Mesenchymal stem cell (in vitro differentiated cells and primary cell): ENCODE measurements around the gene IRAK1.

Experiments used
- DNase-seq: peaks from one replicate; pipeline ENCODE4 v3.0.0-alpha.2; 2013
- H2AFZ ChIP-seq: one replicate; pipeline ENCODE4 v1.6.1; 2013; ENCODE audit warnings: low read depth, mild to moderate bottlenecking, control low read depth, inconsistent platforms, low read length, moderate library complexity
- H2AK5ac ChIP-seq: 2 replicates; pipeline ENCODE4 v1.6.1; 2013; ENCODE audit warnings: low read length, moderate library complexity, mild to moderate bottlenecking, inconsistent platforms; ENCODE audit not compliant: severe bottlenecking
- H2BK120ac ChIP-seq: one replicate; pipeline ENCODE4 v1.6.1; 2013; ENCODE audit warnings: low read depth, mild to moderate bottlenecking, inconsistent platforms, low read length, moderate library complexity
- H2BK12ac ChIP-seq, 2 experiments: one replicate each; pipeline ENCODE4 v1.6.1; 2013; ENCODE audit warnings: inconsistent platforms in 2 of 2, low read length in 2 of 2, mild to moderate bottlenecking in 2 of 2, moderate library complexity in 2 of 2, control low read depth in 1 of 2
- H2BK15ac ChIP-seq: one replicate; pipeline ENCODE4 v1.6.1; 2013; ENCODE audit warnings: mild to moderate bottlenecking, low read depth, inconsistent platforms; ENCODE audit not compliant: poor library complexity, severe bottlenecking
- H2BK5ac ChIP-seq: 2 replicates; pipeline ENCODE4 v1.6.1; 2013; ENCODE audit warnings: low read depth, mild to moderate bottlenecking, low read length, control low read depth, inconsistent platforms; ENCODE audit not compliant: poor library complexity, severe bottlenecking
- H3K14ac ChIP-seq, 2 experiments: one replicate each; pipeline ENCODE4 v1.6.1; 2013; ENCODE audit warnings: inconsistent platforms in 2 of 2, low read length in 2 of 2, control low read depth in 1 of 2, mild to moderate bottlenecking in 1 of 2, moderate library complexity in 1 of 2
- H3K18ac ChIP-seq, 2 experiments: one replicate each; pipeline ENCODE4 v1.6.1; 2013; ENCODE audit warnings: inconsistent platforms in 2 of 2, low read length in 2 of 2, control low read depth in 1 of 2, low read depth in 1 of 2, mild to moderate bottlenecking in 1 of 2
- H3K23ac ChIP-seq, 2 experiments: one replicate each; pipeline ENCODE4 v1.6.1; 2013; ENCODE audit warnings: inconsistent platforms in 2 of 2, low read length in 2 of 2, mild to moderate bottlenecking in 2 of 2, moderate library complexity in 2 of 2, control low read depth in 1 of 2
- H3K27ac ChIP-seq: 2 replicates; pipeline ENCODE4 v1.5.1; 2013; ENCODE audit warnings: mild to moderate bottlenecking, moderate library complexity, low read length, control low read depth, inconsistent platforms; ENCODE audit not compliant: poor library complexity, severe bottlenecking
- H3K27me3 ChIP-seq, 2 experiments: 2 replicates each; pipeline versions ENCODE4 v1.6.1 to v1.7.0; 2013; ENCODE audit warnings: low read length in 2 of 2, mild to moderate bottlenecking in 2 of 2, moderate library complexity in 2 of 2, control low read depth in 1 of 2, inconsistent platforms in 1 of 2; ENCODE audit not compliant: control insufficient read depth in 1 of 2, insufficient read depth in 1 of 2
- H3K36me3 ChIP-seq, 2 experiments: 2 replicates each; pipeline versions ENCODE4 v1.6.1 to v1.7.0; 2013; ENCODE audit warnings: low read length in 2 of 2, control low read depth in 1 of 2, inconsistent platforms in 1 of 2, low read depth in 1 of 2, mild to moderate bottlenecking in 1 of 2; ENCODE audit not compliant: insufficient read depth in 2 of 2, control insufficient read depth in 1 of 2
- H3K4ac ChIP-seq, 2 experiments: one replicate each; pipeline ENCODE4 v1.6.1; 2013; ENCODE audit warnings: inconsistent platforms in 2 of 2, low read length in 2 of 2, mild to moderate bottlenecking in 2 of 2, moderate library complexity in 2 of 2, control low read depth in 1 of 2, low read depth in 1 of 2
- H3K4me1 ChIP-seq: 2 replicates; pipeline ENCODE4 v1.6.1; 2013; ENCODE audit warnings: low read depth, low read length, control low read depth; ENCODE audit not compliant: control insufficient read depth, insufficient read depth
- H3K4me2 ChIP-seq: 2 replicates; pipeline ENCODE4 v1.6.1; 2013; ENCODE audit warnings: low read length, mild to moderate bottlenecking, inconsistent platforms; ENCODE audit not compliant: poor library complexity, severe bottlenecking
- H3K4me3 ChIP-seq, 2 experiments: 2 replicates each; pipeline versions ENCODE4 v1.5.1 to v1.7.0; 2013; ENCODE audit warnings: low read length in 2 of 2, mild to moderate bottlenecking in 2 of 2, control low read depth in 1 of 2, low read depth in 1 of 2; ENCODE audit not compliant: insufficient read depth in 1 of 2
- H3K79me1 ChIP-seq: replicated peaks from 2 replicates; pipeline ENCODE4 v1.6.1; 2013; ENCODE audit warnings: mild to moderate bottlenecking, control low read depth, low read length, inconsistent platforms; ENCODE audit not compliant: poor library complexity, severe bottlenecking
- H3K9ac ChIP-seq: 2 replicates; pipeline ENCODE4 v1.7.0; 2013; ENCODE audit warnings: mild to moderate bottlenecking, low read length, moderate library complexity
- H3K9me3 ChIP-seq: 2 replicates; pipeline ENCODE4 v1.7.0; 2013; ENCODE audit warnings: mild to moderate bottlenecking, low read length; ENCODE audit not compliant: control insufficient read depth
- H4K8ac ChIP-seq: one replicate; pipeline ENCODE4 v1.6.1; 2013; ENCODE audit warnings: inconsistent platforms, mild to moderate bottlenecking, low read length, moderate library complexity
- H4K91ac ChIP-seq: one replicate; pipeline ENCODE4 v1.6.1; 2013; ENCODE audit warnings: mild to moderate bottlenecking, low read length, inconsistent platforms
- WGBS: methylation state at CpG from one replicate; pipeline ENCODE4 v1.1.7; 2013; ENCODE audit warnings: mixed read lengths; 5-methylcytosine and 5-hydroxymethylcytosine counted together

The IRAK1 gene

DNA sequence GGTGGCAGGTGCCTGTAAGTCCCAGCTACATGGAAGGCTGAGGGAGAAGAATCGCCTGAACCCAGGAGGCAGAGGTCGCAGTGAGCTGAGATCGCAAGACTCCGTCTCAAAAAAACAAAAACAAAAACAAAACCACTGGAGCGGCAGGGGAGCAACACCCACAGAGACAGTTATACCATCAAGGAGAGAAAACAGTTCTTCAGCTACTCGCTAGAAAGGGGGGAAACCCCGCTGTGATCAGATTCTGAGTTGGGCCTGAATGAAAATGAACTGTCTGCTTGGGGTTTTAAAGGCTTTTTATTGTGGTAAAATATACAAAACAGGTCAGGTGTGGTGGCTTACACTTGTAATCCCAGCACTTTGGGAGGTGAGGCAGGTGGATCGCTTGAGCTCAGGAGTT, 16.8 kb upstream of the IRAK1 start:
- Histone ChIP-seq H4K8ac (no peak overlapping the region), H4K91ac (no peak overlapping the region), H3K4ac (no peak overlapping the region), H3K4me1 (peaks cover 11% of the 10 kb centered on the region), H2BK120ac (no peak overlapping the region), H2BK15ac (no peak overlapping the region), H3K14ac (no peak overlapping the region), H2BK5ac (no peak overlapping the region), H3K4me2 (no peak overlapping the region), H2AK5ac (no peak overlapping the region), H3K18ac (no peak overlapping the region), H2AFZ (no peak overlapping the region), H3K9ac (no peak overlapping the region), H3K36me3 (peaks cover 14 to 27% of the 10 kb centered on the region in 2 experiments), H2BK12ac (no peak overlapping the region), H3K9me3 (no peaks in the 10 kb centered on the region), H3K79me1 (peaks cover 7% of the 10 kb centered on the region), H3K4me3 (no peak overlapping the region), H3K27ac (no peak overlapping the region), H3K23ac (no peak overlapping the region), H3K27me3 (peaks cover 0 to 39% of the 10 kb centered on the region in 2 experiments)
- 98% methylated on average over 4 of the region's 8 CpGs for WGBS
- DNase-seq, result no peak

DNA sequence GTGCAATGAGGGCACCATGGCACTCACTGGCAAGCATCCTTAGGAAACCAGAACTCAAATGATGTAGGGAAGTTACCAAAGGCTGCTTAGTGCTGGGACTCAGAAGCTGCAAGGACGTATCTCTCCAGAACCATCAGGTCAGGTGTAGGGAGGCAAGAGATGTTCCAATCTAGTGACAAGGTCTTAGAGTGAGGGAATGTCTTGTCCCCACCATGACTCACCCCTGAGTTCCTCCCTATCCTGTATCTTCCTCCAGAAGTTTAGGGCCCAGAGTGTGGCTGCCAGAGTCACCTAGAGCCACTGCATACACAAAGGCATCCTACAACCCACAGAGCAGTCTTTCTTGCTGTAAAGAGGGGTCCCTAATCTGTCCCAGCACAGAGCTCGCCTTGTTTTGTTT, 14.1 kb upstream of the IRAK1 start:
- peaks cover 39 to 41% of the 10 kb centered on the region in 2 experiments for H3K36me3 ChIP-seq
- no peak overlapping the region for H3K9ac ChIP-seq
- no peak overlapping the region for H3K4me3 ChIP-seq
- no peak overlapping the region for H2AFZ ChIP-seq
- no peaks in the 10 kb centered on the region for H3K9me3 ChIP-seq
- H2BK15ac ChIP-seq, result no peak overlapping the region
- H3K4me1 ChIP-seq, result peaks cover 5% of the 10 kb centered on the region
- no peak overlapping the region for H3K18ac ChIP-seq
- no peak overlapping the region for H3K4me2 ChIP-seq
- H2AK5ac ChIP-seq, result no peak overlapping the region
- H3K14ac ChIP-seq, result no peak overlapping the region
- 83% methylated on average over 1 of the region's 2 CpGs for WGBS
- H3K4ac ChIP-seq, result no peak overlapping the region
- H3K79me1 ChIP-seq, result peaks cover 14% of the 10 kb centered on the region
- no peak overlapping the region for H2BK120ac ChIP-seq
- no peak overlapping the region for H4K8ac ChIP-seq
- H3K23ac ChIP-seq, result no peak overlapping the region
- no peak for DNase-seq
- H3K27ac ChIP-seq, result no peak overlapping the region
- no peak overlapping the region for H4K91ac ChIP-seq
- H3K27me3 ChIP-seq, result peaks cover 0 to 26% of the 10 kb centered on the region in 2 experiments
- no peak overlapping the region for H2BK5ac ChIP-seq
- H2BK12ac ChIP-seq, result no peak overlapping the region

DNA sequence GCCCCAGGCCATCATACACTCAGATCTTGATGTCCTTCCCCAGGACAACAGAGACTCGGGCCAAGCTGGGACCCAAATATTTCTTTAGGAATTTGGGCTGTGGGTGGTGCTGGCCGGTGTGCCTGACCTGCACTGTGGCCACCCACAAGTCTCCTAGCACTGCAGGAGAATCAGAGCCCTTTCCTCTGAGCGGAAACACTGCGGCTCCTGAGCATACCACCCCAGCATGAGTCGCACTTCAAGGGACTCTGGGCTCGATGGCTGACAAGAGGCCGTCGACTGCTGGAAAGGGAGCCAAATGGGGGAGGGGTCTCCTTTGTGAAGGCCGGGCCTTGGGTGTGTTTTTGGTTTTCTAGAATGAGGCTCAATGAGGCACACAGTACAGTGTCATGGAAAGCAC, 13.0 kb upstream of the IRAK1 start:
- peaks cover 47 to 49% of the 10 kb centered on the region in 2 experiments for H3K36me3 ChIP-seq
- no peak overlapping the region for H2BK12ac ChIP-seq
- WGBS, result 59% methylated on average over 7 of the region's 9 CpGs
- peaks cover 16% of the 10 kb centered on the region for H3K79me1 ChIP-seq
- no peak overlapping the region for H3K18ac ChIP-seq
- no peak overlapping the region for H2AFZ ChIP-seq
- no peak overlapping the region for H2BK120ac ChIP-seq
- H3K4me3 ChIP-seq, result no peak overlapping the region
- no peak overlapping the region for H3K4ac ChIP-seq
- H3K27me3 ChIP-seq, result peaks cover 0 to 28% of the 10 kb centered on the region in 2 experiments
- no peak overlapping the region for H4K91ac ChIP-seq
- no peak overlapping the region for H2BK15ac ChIP-seq
- no peak overlapping the region for H3K27ac ChIP-seq
- H3K4me2 ChIP-seq, result no peak overlapping the region
- H3K14ac ChIP-seq, result no peak overlapping the region
- no peak overlapping the region for H2AK5ac ChIP-seq
- H3K23ac ChIP-seq, result no peak overlapping the region
- H3K4me1 ChIP-seq, result peaks cover 5% of the 10 kb centered on the region
- no peak overlapping the region for H4K8ac ChIP-seq
- no peaks in the 10 kb centered on the region for H3K9me3 ChIP-seq
- DNase-seq, result no peak
- H3K9ac ChIP-seq, result no peak overlapping the region
- H2BK5ac ChIP-seq, result no peak overlapping the region

DNA sequence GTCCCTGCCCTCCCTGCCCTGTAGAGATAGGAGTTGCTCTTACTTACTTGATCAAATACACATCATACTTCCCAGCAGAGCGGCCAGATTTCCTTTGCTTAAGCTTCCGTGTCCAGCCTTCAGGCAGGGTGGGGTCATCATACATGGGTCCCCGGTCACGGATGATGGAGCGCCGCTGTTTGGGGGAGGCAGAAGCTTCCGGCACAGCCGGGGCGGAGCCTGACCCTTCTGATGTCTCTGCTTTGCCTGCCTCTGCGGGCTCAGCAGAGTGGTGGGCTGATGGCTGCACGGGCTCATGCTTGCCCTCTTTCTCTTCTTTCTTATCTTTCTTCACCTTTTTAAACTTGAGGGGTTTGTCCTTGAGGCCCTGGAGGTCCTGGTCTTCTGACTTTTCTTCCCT, 12.5 kb upstream of the IRAK1 start:
- 100% methylated on average over 6 of the region's 11 CpGs for WGBS
- H3K4ac ChIP-seq, result no peak overlapping the region
- no peak overlapping the region for H3K4me3 ChIP-seq
- no peak for DNase-seq
- H2AK5ac ChIP-seq, result no peak overlapping the region
- H3K4me2 ChIP-seq, result no peak overlapping the region
- peaks cover 52% of the 10 kb centered on the region in 2 experiments for H3K36me3 ChIP-seq
- no peak overlapping the region for H3K27ac ChIP-seq
- H3K9ac ChIP-seq, result no peak overlapping the region
- H3K79me1 ChIP-seq, result peaks cover 17% of the 10 kb centered on the region
- H2BK120ac ChIP-seq, result no peak overlapping the region
- no peaks in the 10 kb centered on the region for H3K9me3 ChIP-seq
- H3K14ac ChIP-seq, result no peak overlapping the region
- no peak overlapping the region for H2AFZ ChIP-seq
- H2BK12ac ChIP-seq, result no peak overlapping the region
- no peak overlapping the region for H2BK15ac ChIP-seq
- H2BK5ac ChIP-seq, result no peak overlapping the region
- H3K4me1 ChIP-seq, result peaks cover 5% of the 10 kb centered on the region
- H3K23ac ChIP-seq, result no peak overlapping the region
- no peak overlapping the region for H4K91ac ChIP-seq
- H3K18ac ChIP-seq, result no peak overlapping the region
- peaks cover 0 to 28% of the 10 kb centered on the region in 2 experiments for H3K27me3 ChIP-seq
- H4K8ac ChIP-seq, result no peak overlapping the region
